ENCODE data around the gene SH3RF3.

The SH3RF3 gene

GRCh38 chr2:109173311-109174171 lies 44.5 kb downstream of the SH3RF3 start:
- peaks cover 3 to 5% of the 10 kb centered on the region in 2 donors for H3K4me1 ChIP-seq (ENCODE audit: control insufficient read depth in 2 of 2, insufficient read depth in 1 of 2, low read depth in 1 of 2, low read length in 2 of 2)
- H3K27me3 ChIP-seq (ENCODE audit: control insufficient read depth in 3 of 3, insufficient read depth in 3 of 3, low read depth in 1 of 3, low read length in 3 of 3): no peaks in the 10 kb centered on the region
- peak; percentile 17 for DNase-seq (ENCODE audit: low spot score)

GRCh38 chr2:109174214-109174613 lies 45.2 kb downstream of the SH3RF3 start:
- Histone ChIP-seq H3K9me3 (replicated peaks in 1 of 2; ENCODE audit: control insufficient read depth in 2 of 2, insufficient read depth in 1 of 2, low read depth in 1 of 2, low read length in 2 of 2) (peaks cover 5 to 6% of the 10 kb centered on the region in 2 donors), H2BK120ac (ENCODE audit: low read depth, low read length) (no peak overlapping the region), H3K27ac (replicated peaks; ENCODE audit: low read length) (no peak overlapping the region), H3K36me3 (replicated peaks in 1 of 2; ENCODE audit: control insufficient read depth in 2 of 2, insufficient read depth in 2 of 2, low read length in 2 of 2) (no peaks in the 10 kb centered on the region), H3K4me2 (ENCODE audit: insufficient read depth, low read length, poor library complexity, severe bottlenecking) (no peak overlapping the region), H4K8ac (ENCODE audit: low read depth, low read length) (no peak overlapping the region), H2BK15ac (ENCODE audit: low read length) (no peak overlapping the region), H2AFZ (ENCODE audit: low read length) (no peak overlapping the region), H3K27me3 (ENCODE audit: control insufficient read depth in 3 of 3, insufficient read depth in 3 of 3, low read depth in 1 of 3, low read length in 3 of 3) (no peaks in the 10 kb centered on the region), H3K4ac (ENCODE audit: low read length) (no peak overlapping the region), H3K9ac (ENCODE audit: low read depth, low read length, poor library complexity) (no peak overlapping the region), H3K4me1 (ENCODE audit: control insufficient read depth in 2 of 2, insufficient read depth in 1 of 2, low read depth in 1 of 2, low read length in 2 of 2) (peaks cover 3 to 5% of the 10 kb centered on the region in 2 donors), H3K4me3 (ENCODE audit: low read length in 2 of 2) (no peak overlapping the region), H4K91ac (ENCODE audit: low read depth, low read length, poor library complexity) (no peak overlapping the region), H3K18ac (ENCODE audit: low read length) (no peak overlapping the region), H3K23ac (ENCODE audit: low read depth, low read length, poor library complexity) (no peak overlapping the region), H2AK5ac (ENCODE audit: low read depth, low read length) (no peak overlapping the region), H2BK12ac (ENCODE audit: low read length) (no peak overlapping the region), H3K14ac (ENCODE audit: low read length) (no peak overlapping the region), H3K79me1 (ENCODE audit: low read depth, low read length) (no peaks in the 10 kb centered on the region), H2BK5ac (ENCODE audit: low read length) (no peak overlapping the region)
- WGBS, 2 donors (ENCODE audit: extremely low coverage in 2 of 2, insufficient read length in 2 of 2, insufficient replicate concordance in 1 of 2): no CpG with 5 or more reads among the region's 4 CpGs
- no peak for DNase-seq (ENCODE audit: low spot score)

More at GRCh38 chr2:109173311-109174171, 44.5 kb downstream of the SH3RF3 start:
- H2BK12ac ChIP-seq (ENCODE audit: low read length): no peak overlapping the region
- no peak overlapping the region for H2BK15ac ChIP-seq (ENCODE audit: low read length)
- no peaks in the 10 kb centered on the region for H3K36me3 ChIP-seq (replicated peaks in 1 of 2; ENCODE audit: control insufficient read depth in 2 of 2, insufficient read depth in 2 of 2, low read length in 2 of 2)
- H4K91ac ChIP-seq (ENCODE audit: low read depth, low read length, poor library complexity): no peak overlapping the region
- peaks cover 5 to 6% of the 10 kb centered on the region in 2 donors for H3K9me3 ChIP-seq (replicated peaks in 1 of 2; ENCODE audit: control insufficient read depth in 2 of 2, insufficient read depth in 1 of 2, low read depth in 1 of 2, low read length in 2 of 2)
- no CpG with 5 or more reads among the region's 19 CpGs for WGBS, 2 donors (ENCODE audit: extremely low coverage in 2 of 2, insufficient read length in 2 of 2, insufficient replicate concordance in 1 of 2)
- no peak overlapping the region for H3K23ac ChIP-seq (ENCODE audit: low read depth, low read length, poor library complexity)
- H2AK5ac ChIP-seq (ENCODE audit: low read depth, low read length): no peak overlapping the region
- no peak overlapping the region for H2BK120ac ChIP-seq (ENCODE audit: low read depth, low read length)
- H3K79me1 ChIP-seq (ENCODE audit: low read depth, low read length): no peaks in the 10 kb centered on the region
- H3K4me2 ChIP-seq (ENCODE audit: insufficient read depth, low read length, poor library complexity, severe bottlenecking): no peak overlapping the region
- H3K9ac ChIP-seq (ENCODE audit: low read depth, low read length, poor library complexity): no peak overlapping the region
- H3K18ac ChIP-seq (ENCODE audit: low read length): no peak overlapping the region
- no peak overlapping the region for H3K14ac ChIP-seq (ENCODE audit: low read length)
- H3K4ac ChIP-seq (ENCODE audit: low read length): no peak overlapping the region
- no peak overlapping the region for H4K8ac ChIP-seq (ENCODE audit: low read depth, low read length)
- H2BK5ac ChIP-seq (ENCODE audit: low read length): no peak overlapping the region
- peak overlapping the region; percentile 37 for H2AFZ ChIP-seq (ENCODE audit: low read length)
- no peak overlapping the region for H3K27ac ChIP-seq (replicated peaks; ENCODE audit: low read length)
- no peak overlapping the region for H3K4me3 ChIP-seq (ENCODE audit: low read length in 2 of 2)

GRCh38 chr2:109174626-109175349 lies 45.8 kb downstream of the SH3RF3 start:
- WGBS, 2 donors (ENCODE audit: extremely low coverage in 2 of 2, insufficient read length in 2 of 2, insufficient replicate concordance in 1 of 2): no CpG with 5 or more reads among the region's 7 CpGs
- no peaks in the 10 kb centered on the region for H3K27me3 ChIP-seq (ENCODE audit: control insufficient read depth in 3 of 3, insufficient read depth in 3 of 3, low read depth in 1 of 3, low read length in 3 of 3)
- H3K4me3 ChIP-seq (ENCODE audit: low read length in 2 of 2): no peak overlapping the region

GRCh38 chr2:109175350-109175678 lies 46.3 kb downstream of the SH3RF3 start:
- no CpG with 5 or more reads among the region's 3 CpGs for WGBS, 2 donors (ENCODE audit: extremely low coverage in 2 of 2, insufficient read length in 2 of 2, insufficient replicate concordance in 1 of 2)
- Histone ChIP-seq H3K23ac (ENCODE audit: low read depth, low read length, poor library complexity) (no peak overlapping the region), H4K91ac (ENCODE audit: low read depth, low read length, poor library complexity) (no peak overlapping the region), H2AFZ (ENCODE audit: low read length) (no peak overlapping the region), H3K4ac (ENCODE audit: low read length) (no peak overlapping the region), H3K18ac (ENCODE audit: low read length) (no peak overlapping the region), H3K4me2 (ENCODE audit: insufficient read depth, low read length, poor library complexity, severe bottlenecking) (no peak overlapping the region), H3K14ac (ENCODE audit: low read length) (no peak overlapping the region), H2BK5ac (ENCODE audit: low read length) (no peak overlapping the region), H4K8ac (ENCODE audit: low read depth, low read length) (no peak overlapping the region), H3K9me3 (replicated peaks in 1 of 2; ENCODE audit: control insufficient read depth in 2 of 2, insufficient read depth in 1 of 2, low read depth in 1 of 2, low read length in 2 of 2) (peaks cover 6 to 9% of the 10 kb centered on the region in 2 donors), H2BK15ac (ENCODE audit: low read length) (no peak overlapping the region), H2BK120ac (ENCODE audit: low read depth, low read length) (no peak overlapping the region), H2BK12ac (ENCODE audit: low read length) (no peak overlapping the region), H2AK5ac (ENCODE audit: low read depth, low read length) (no peak overlapping the region), H3K4me1 (ENCODE audit: control insufficient read depth in 2 of 2, insufficient read depth in 1 of 2, low read depth in 1 of 2, low read length in 2 of 2) (peaks cover 3 to 5% of the 10 kb centered on the region in 2 donors), H3K4me3 (ENCODE audit: low read length in 2 of 2) (no peak overlapping the region), H3K36me3 (replicated peaks in 1 of 2; ENCODE audit: control insufficient read depth in 2 of 2, insufficient read depth in 2 of 2, low read length in 2 of 2) (no peaks in the 10 kb centered on the region), H3K27me3 (ENCODE audit: control insufficient read depth in 3 of 3, insufficient read depth in 3 of 3, low read depth in 1 of 3, low read length in 3 of 3) (no peaks in the 10 kb centered on the region), H3K27ac (replicated peaks; ENCODE audit: low read length) (no peak overlapping the region), H3K9ac (ENCODE audit: low read depth, low read length, poor library complexity) (no peak overlapping the region), H3K79me1 (ENCODE audit: low read depth, low read length) (no peaks in the 10 kb centered on the region)
- DNase-seq (ENCODE audit: low spot score): no peak

More at GRCh38 chr2:109174626-109175349, 45.8 kb downstream of the SH3RF3 start:
- H4K91ac ChIP-seq (ENCODE audit: low read depth, low read length, poor library complexity): no peak overlapping the region
- H3K79me1 ChIP-seq (ENCODE audit: low read depth, low read length): no peaks in the 10 kb centered on the region
- no peak overlapping the region for H3K18ac ChIP-seq (ENCODE audit: low read length)
- H3K4me1 ChIP-seq (ENCODE audit: control insufficient read depth in 2 of 2, insufficient read depth in 1 of 2, low read depth in 1 of 2, low read length in 2 of 2): peaks cover 3 to 5% of the 10 kb centered on the region in 2 donors
- H2BK12ac ChIP-seq (ENCODE audit: low read length): no peak overlapping the region
- DNase-seq (ENCODE audit: low spot score): no peak
- H3K4me2 ChIP-seq (ENCODE audit: insufficient read depth, low read length, poor library complexity, severe bottlenecking): no peak overlapping the region
- H2BK15ac ChIP-seq (ENCODE audit: low read length): no peak overlapping the region
- no peak overlapping the region for H2BK5ac ChIP-seq (ENCODE audit: low read length)
- H2AFZ ChIP-seq (ENCODE audit: low read length): no peak overlapping the region
- H3K27ac ChIP-seq (replicated peaks; ENCODE audit: low read length): no peak overlapping the region
- H3K4ac ChIP-seq (ENCODE audit: low read length): no peak overlapping the region
- no peak overlapping the region for H3K14ac ChIP-seq (ENCODE audit: low read length)
- no peak overlapping the region for H3K9ac ChIP-seq (ENCODE audit: low read depth, low read length, poor library complexity)
- H2AK5ac ChIP-seq (ENCODE audit: low read depth, low read length): no peak overlapping the region
- H3K23ac ChIP-seq (ENCODE audit: low read depth, low read length, poor library complexity): no peak overlapping the region
- peaks cover 5 to 9% of the 10 kb centered on the region in 2 donors for H3K9me3 ChIP-seq (replicated peaks in 1 of 2; ENCODE audit: control insufficient read depth in 2 of 2, insufficient read depth in 1 of 2, low read depth in 1 of 2, low read length in 2 of 2)
- H4K8ac ChIP-seq (ENCODE audit: low read depth, low read length): no peak overlapping the region
- no peak overlapping the region for H2BK120ac ChIP-seq (ENCODE audit: low read depth, low read length)
- H3K36me3 ChIP-seq (replicated peaks in 1 of 2; ENCODE audit: control insufficient read depth in 2 of 2, insufficient read depth in 2 of 2, low read length in 2 of 2): no peaks in the 10 kb centered on the region
